GM21526 (cell line): Measurements from ENCODE around the gene AP1B1.

Source experiments
- ATAC-seq: cut with Tn5 transposase; IDR thresholded peaks from one replicate; pipeline ENCODE4 v1.9.1; 2021; ENCODE audit warnings: moderate library complexity; ENCODE audit not compliant: unreplicated experiment, low FRiP score

AP1B1 gene

GRCh38 chr22:29334696-29335344 is 53.5 kb downstream of the AP1B1 start:
- ATAC-seq = no peak

GRCh38 chr22:29334148-29334547 is 54.2 kb downstream of the AP1B1 start:
- no peak for ATAC-seq

DNA sequence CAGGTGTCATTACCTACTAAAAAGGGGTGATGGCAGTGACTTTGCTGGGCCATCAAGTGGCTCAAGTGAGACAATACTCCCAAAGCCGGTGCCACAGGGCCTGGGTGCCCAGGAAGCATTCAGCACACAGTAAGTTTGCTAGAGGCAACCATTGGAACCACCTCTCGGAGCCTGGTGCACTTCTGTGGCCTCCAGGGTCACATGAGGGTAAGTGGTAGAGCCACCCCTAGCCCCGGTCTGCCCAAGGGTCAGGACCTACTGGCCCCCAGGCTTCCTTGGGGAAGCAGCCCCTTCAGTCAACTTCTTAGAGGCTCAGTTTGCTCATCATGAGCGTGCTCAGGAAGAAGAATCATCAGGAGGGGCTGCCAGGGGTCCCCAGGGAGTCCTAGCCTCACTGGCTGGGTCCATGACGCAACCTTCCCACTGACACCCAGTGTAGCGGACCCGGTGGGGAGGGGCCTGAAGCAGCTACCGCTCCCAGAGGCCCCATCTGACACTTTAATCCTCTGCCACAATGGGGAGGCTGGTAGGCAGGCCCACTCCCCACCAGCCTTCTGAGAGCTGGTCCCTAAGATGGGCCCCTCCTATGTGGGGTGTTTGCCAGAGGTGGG is 55.4 kb downstream of the AP1B1 start:
- no peak for ATAC-seq

DNA sequence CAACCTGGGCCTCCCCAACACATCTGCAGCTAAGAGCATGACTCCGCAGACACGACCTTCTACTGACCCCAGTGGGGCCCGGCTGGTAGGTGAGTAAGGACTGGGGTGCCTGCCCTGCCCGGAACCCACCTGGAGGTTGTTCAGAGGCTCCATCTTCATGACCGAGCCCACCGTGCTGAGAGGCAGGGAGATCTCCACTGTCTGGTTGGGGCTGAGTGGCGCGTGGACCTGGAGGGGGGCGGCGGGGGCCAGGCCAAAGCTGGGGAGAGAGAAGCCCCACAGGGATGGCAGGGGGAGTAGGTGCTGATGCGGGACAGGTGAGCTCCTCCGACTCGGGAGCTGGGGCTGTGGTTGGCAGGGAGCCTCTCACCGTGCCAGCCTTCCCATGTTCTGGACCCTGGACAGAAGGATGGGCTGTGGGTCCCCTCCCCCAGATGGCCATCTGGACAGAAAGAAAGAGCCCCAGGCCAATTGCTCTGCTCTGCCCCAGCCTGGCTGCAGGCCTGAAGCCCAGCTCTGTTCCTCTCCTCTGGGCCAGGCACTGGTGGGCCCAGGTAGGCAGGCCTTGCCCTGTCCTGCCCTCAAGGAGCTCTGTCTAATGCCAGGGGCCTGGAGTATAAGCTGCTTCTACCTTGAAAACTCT is 56.6 kb downstream of the AP1B1 start:
- ATAC-seq = no peak

DNA sequence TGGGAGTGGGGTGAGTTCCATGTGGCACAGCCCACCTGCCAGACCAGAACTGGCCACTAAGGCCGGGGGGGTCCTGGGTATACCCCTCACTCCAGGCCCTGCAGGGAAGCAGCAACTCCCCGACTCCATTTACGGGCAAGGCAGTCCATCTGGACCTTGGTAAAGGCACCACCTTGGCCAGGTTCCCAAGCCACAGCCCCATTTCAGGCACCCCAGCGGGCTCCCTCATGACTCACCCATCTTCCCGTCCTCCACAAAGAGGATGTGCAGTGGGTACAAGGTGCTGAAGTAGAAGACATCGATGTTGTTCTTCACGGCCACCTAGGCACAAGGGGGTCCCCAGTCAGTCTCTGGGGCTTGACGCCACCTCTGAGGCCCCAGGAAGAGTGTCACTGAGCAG is 57.2 kb downstream of the AP1B1 start:
- ATAC-seq = no peak

DNA sequence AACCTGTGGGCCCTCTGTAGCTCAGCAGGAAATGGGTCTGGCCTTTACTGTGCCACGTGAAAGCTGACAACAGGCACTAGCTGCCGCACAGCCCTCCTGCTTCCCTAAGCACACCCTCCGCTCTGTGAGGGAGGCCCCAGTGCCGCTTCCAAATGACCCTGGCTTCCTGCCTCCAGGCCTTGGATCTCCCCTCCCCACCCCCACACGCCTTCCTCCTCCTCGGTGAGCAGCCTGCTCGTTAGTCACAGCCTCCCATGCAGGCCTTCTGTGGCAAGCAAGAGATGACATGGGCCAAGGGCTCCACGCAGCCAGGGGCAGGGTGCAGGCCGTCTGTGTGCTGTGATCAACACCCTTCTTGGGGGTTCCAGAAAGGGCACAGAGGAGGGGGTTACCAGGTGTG is 57.6 kb downstream of the AP1B1 start:
- ATAC-seq = no peak

DNA sequence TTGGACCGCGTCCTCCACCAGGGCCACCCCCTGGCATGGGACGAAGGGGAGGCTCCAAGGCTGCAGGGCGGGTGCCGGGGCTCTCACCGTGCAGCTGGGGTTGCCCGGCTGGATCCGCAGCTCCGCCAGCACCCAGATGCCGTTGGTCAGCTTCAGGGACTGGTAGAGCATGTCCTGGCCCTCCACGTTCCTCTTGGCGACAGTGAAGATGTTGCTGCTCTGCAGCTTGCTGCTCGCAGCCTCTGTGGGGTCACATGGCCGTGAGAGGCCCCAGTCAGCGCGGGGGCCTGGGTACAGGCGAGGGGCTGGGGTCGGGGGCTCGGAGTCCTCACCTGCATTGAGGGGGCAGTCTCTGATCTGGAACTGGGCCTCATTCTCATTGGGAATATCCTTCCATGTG is 58.1 kb downstream of the AP1B1 start:
- no peak for ATAC-seq

- no peak for ATAC-seq
Measured at GRCh38 chr22:29329581-29329980, 58.8 kb downstream of the AP1B1 start.

- ATAC-seq = no peak
Measured at GRCh38 chr22:29328566-29329500, 59.5 kb downstream of the AP1B1 start.

DNA sequence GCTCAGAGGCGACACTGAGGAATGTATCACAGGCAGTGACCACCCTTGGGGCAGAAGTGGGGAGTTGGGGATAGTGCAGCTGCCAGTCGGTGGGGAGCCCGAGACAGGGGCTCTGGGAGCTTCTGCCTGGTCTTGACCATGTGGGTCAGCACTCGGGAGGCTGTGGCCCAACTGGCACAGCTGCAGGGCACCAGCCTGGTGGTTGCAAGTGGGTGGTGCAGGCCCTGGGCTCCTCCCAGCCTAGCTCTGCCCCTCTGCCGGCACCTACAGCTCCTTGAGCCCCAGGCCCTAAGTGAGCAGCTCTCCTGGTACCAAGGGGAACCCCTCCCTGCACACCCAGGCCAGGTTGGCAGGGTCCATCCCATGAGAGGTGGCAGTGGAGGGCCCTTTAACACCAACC is 60.3 kb downstream of the AP1B1 start:
- no peak for ATAC-seq

DNA sequence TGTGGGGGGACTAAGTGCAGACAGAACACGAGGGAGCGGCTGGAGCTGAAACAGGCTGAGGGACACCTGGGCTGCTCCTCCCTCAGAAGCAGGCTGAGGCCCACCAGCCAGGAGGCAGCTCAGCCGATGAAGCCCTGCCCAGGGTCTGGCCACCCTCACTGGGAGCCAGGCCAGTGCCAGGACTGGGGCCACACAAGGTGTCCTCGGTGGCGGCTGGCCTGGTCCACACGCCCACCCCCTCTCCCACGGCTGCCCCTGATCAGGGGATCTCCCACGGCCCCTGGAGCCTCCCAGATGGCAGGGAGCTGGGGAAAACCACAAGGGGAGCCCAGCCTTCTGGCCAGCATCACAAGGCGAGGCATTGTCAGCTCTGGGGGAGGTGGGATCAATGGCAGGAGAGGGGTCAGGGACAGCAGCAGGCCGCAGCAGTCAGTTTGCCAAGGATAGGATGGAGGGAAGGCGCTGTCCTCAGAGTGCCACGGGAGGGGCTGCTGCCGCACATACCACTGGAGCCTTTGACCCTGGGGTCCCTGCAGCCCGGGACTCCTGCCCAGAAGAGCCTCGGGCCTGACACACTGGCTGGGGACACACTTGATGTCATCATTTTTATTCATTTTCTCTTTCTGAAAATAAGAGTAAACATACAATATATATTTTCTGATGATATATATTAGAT is 61.1 kb downstream of the AP1B1 start:
- ATAC-seq = no peak

- no peak for ATAC-seq
Measured at GRCh38 chr22:29326481-29326880, 61.9 kb downstream of the AP1B1 start.

- ATAC-seq = no peak
Measured at GRCh38 chr22:29325785-29326315, 62.5 kb downstream of the AP1B1 start.

DNA sequence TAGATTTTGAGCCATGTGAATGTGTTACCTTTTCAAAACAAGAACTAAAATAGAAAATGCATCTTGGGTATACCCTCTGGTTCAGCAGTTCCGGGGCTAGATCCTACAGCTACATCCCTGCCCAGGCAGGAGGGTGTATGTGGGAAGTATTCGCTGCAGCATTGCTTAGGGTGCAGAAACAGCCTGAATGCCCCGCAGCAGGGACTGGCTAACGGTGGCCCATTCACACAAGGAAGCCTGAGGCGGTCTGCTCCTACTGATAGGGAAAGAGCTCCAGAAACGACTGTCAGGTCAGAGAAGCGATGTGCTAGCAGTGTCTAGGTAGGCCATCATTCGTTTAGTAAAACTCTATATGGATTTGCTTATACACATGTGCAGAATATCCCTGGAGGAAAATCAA is 63.0 kb downstream of the AP1B1 start:
- no peak for ATAC-seq

DNA sequence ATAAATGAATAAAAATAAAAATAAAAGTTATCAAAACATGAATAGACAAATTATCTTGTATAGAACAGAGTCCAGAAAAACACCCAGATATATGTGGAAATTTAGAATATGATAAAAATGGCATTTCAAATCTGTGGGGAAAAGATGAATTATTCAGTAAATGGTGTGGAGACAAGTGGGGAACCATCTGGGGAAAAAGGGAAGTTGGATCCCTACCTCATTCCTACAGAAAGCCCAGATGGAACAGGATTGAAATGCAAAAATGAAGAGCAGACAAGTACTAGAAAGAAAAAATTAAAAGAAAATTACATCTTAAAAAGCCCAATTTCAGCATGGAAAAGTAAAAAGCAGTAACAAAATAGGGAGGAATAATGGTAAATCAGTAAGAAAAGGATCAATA is 64.7 kb downstream of the AP1B1 start:
- ATAC-seq = no peak

DNA sequence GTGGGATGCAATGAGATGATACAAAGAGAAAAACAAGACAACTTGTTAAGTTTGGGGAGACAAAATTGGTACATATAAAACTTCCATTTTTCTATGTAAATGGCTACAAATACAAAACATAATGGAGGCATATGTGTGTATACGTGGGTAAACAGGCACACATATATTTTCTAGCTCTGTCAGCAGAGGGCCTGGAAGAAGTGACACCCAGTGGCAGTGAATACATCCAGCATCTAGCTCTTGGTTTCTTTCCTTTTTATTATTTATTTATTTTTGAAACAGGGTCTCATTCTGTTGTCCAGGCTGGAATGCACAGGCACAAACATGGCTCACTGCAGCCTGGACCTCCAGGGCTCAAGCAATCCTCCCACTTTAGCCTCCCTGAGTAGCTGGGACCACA is 67.8 kb downstream of the AP1B1 start:
- no peak for ATAC-seq

DNA sequence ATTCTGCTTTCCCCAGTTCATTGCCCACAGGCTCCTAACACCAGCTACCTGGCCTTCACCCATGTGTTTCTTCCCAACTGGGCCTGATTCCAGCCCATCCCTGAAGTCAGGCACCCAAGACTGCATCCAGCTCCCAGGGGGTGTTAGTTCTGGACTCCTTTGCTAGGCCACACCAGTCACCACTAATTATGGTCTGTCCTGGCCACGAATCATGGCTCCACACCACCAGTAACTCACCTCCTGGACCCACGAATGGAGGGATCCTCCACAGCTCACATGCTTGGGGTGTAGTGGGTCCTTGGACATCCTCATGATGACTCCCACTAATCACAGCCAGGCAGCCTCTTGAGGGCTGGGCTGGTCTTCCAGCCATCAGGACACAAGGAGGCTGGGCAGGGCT is 69.3 kb downstream of the AP1B1 start:
- ATAC-seq = no peak

- no peak for ATAC-seq
Measured at GRCh38 chr22:29317827-29318454, 70.4 kb downstream of the AP1B1 start.

GRCh38 chr22:29316141-29316828 is 72.1 kb downstream of the AP1B1 start:
- ATAC-seq = no peak
